ENCODE results near the gene PIR.
A peak's percentile ranks its signal among the peaks of the same experiment; 100 is the strongest.

PIR gene

GRCh38 chrX:15350329-15350996 is 142.7 kb downstream of the PIR start:
- no peak overlapping the region for H3K4me3 ChIP-seq (ENCODE audit: low read depth in 1 of 2, low read length in 2 of 2)
- no peak overlapping the region for H3K27ac ChIP-seq (ENCODE audit: low read length)
- H4K20me1 ChIP-seq (ENCODE audit: insufficient read depth, low read length): no peaks in the 10 kb centered on the region
- no peak for ATAC-seq (ENCODE audit: insufficient read depth, low read depth)
- no peaks in the 10 kb centered on the region for H3K9me3 ChIP-seq (ENCODE audit: insufficient read depth, low read length, severe bottlenecking)
- DNase-seq: no peak
- no peak for TF ChIP-seq EZH2 (IDR thresholded peaks at IDR 0.05; ENCODE audit: borderline replicate concordance, low read depth, low read length, severe bottlenecking)
- TF ChIP-seq CTCF (IDR thresholded peaks at IDR 0.05; ENCODE audit: borderline replicate concordance, extremely low read depth, low read length, poor library complexity, severe bottlenecking): no peak
- no peak overlapping the region for H3K4me2 ChIP-seq (ENCODE audit: insufficient read depth, low read length)
- H2AFZ ChIP-seq (ENCODE audit: low read depth, low read length): no peak overlapping the region
- no peaks in the 10 kb centered on the region for H3K79me2 ChIP-seq (ENCODE audit: insufficient read depth, low read length)
- H3K27me3 ChIP-seq (ENCODE audit: insufficient read depth, low read length, poor library complexity): no peaks in the 10 kb centered on the region
- no peaks in the 10 kb centered on the region for H3K4me1 ChIP-seq (ENCODE audit: insufficient read depth, low read length)
- H3K36me3 ChIP-seq (ENCODE audit: insufficient read depth, low read length): no peaks in the 10 kb centered on the region
- H3K9ac ChIP-seq (ENCODE audit: low read depth, low read length): no peak overlapping the region

- Histone ChIP-seq H4K20me1 (ENCODE audit: insufficient read depth, low read length) (no peaks in the 10 kb centered on the region), H2AFZ (ENCODE audit: low read depth, low read length) (no peak overlapping the region), H3K4me1 (ENCODE audit: insufficient read depth, low read length) (no peaks in the 10 kb centered on the region), H3K27ac (ENCODE audit: low read length) (no peak overlapping the region), H3K9ac (ENCODE audit: low read depth, low read length) (no peak overlapping the region), H3K4me3 (ENCODE audit: low read depth in 1 of 2, low read length in 2 of 2) (no peak overlapping the region), H3K9me3 (ENCODE audit: insufficient read depth, low read length, severe bottlenecking) (no peaks in the 10 kb centered on the region), H3K27me3 (ENCODE audit: insufficient read depth, low read length, poor library complexity) (no peaks in the 10 kb centered on the region), H3K4me2 (ENCODE audit: insufficient read depth, low read length) (no peak overlapping the region), H3K79me2 (ENCODE audit: insufficient read depth, low read length) (no peaks in the 10 kb centered on the region), H3K36me3 (ENCODE audit: insufficient read depth, low read length) (no peaks in the 10 kb centered on the region)
- peak; percentile 6 for DNase-seq
- peak; percentile 60 for ATAC-seq (ENCODE audit: insufficient read depth, low read depth)
- TF ChIP-seq CTCF (IDR thresholded peaks at IDR 0.05; ENCODE audit: borderline replicate concordance, extremely low read depth, low read length, poor library complexity, severe bottlenecking) (peak; percentile 58), EZH2 (IDR thresholded peaks at IDR 0.05; ENCODE audit: borderline replicate concordance, low read depth, low read length, severe bottlenecking) (no peak)
Observed at GRCh38 chrX:15349046-15349445, 144.1 kb downstream of the PIR start.

DNA sequence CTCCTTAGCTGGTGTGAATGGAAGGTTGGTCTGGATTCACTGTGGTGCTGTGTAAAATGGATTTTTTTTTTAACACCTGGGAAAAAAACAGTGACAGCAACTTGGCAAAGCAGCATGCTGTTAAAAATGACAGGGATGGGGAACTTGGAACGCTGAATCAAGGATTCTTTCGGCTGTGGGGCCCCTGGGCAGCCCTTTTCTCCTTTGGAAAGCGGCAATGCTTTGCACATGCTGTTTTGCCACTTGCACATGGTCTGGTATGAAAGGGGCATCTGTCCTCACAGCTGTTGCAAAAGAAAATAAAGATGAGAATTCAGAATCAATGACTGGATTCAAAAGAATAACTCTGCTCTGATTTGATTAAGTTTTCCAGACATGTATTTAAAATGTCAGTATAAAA is 147.2 kb downstream of the PIR start:
- H3K9ac ChIP-seq (ENCODE audit: low read depth, low read length): no peak overlapping the region
- H3K4me1 ChIP-seq (ENCODE audit: insufficient read depth, low read length): no peaks in the 10 kb centered on the region
- H4K20me1 ChIP-seq (ENCODE audit: insufficient read depth, low read length): no peaks in the 10 kb centered on the region
- no peak for TF ChIP-seq CTCF (IDR thresholded peaks at IDR 0.05; ENCODE audit: borderline replicate concordance, extremely low read depth, low read length, poor library complexity, severe bottlenecking)
- TF ChIP-seq EZH2 (IDR thresholded peaks at IDR 0.05; ENCODE audit: borderline replicate concordance, low read depth, low read length, severe bottlenecking): no peak
- no peaks in the 10 kb centered on the region for H3K27me3 ChIP-seq (ENCODE audit: insufficient read depth, low read length, poor library complexity)
- H3K4me3 ChIP-seq (ENCODE audit: low read depth in 1 of 2, low read length in 2 of 2): no peak overlapping the region
- H2AFZ ChIP-seq (ENCODE audit: low read depth, low read length): no peak overlapping the region
- no peak for ATAC-seq (ENCODE audit: insufficient read depth, low read depth)
- no peaks in the 10 kb centered on the region for H3K36me3 ChIP-seq (ENCODE audit: insufficient read depth, low read length)
- H3K79me2 ChIP-seq (ENCODE audit: insufficient read depth, low read length): no peaks in the 10 kb centered on the region
- DNase-seq: no peak
- no peak overlapping the region for H3K4me2 ChIP-seq (ENCODE audit: insufficient read depth, low read length)
- no peak overlapping the region for H3K27ac ChIP-seq (ENCODE audit: low read length)
- no peaks in the 10 kb centered on the region for H3K9me3 ChIP-seq (ENCODE audit: insufficient read depth, low read length, severe bottlenecking)
